HG02884 (cell line): ENCODE data around the gene ANKDD1A.

ENCODE experiments used
- ATAC-seq: cut with Tn5 transposase; IDR thresholded peaks from one replicate; pipeline ENCODE4 v1.9.1; 2021; ENCODE audit warnings: mild to moderate bottlenecking, moderate library complexity; ENCODE audit not compliant: unreplicated experiment

Gene ANKDD1A

GRCh38 chr15:64895285-64896065 lies 16.2 kb upstream of the ANKDD1A start:
- no peak for ATAC-seq

GRCh38 chr15:64896371-64897069 lies 15.2 kb upstream of the ANKDD1A start:
- ATAC-seq = no peak

DNA sequence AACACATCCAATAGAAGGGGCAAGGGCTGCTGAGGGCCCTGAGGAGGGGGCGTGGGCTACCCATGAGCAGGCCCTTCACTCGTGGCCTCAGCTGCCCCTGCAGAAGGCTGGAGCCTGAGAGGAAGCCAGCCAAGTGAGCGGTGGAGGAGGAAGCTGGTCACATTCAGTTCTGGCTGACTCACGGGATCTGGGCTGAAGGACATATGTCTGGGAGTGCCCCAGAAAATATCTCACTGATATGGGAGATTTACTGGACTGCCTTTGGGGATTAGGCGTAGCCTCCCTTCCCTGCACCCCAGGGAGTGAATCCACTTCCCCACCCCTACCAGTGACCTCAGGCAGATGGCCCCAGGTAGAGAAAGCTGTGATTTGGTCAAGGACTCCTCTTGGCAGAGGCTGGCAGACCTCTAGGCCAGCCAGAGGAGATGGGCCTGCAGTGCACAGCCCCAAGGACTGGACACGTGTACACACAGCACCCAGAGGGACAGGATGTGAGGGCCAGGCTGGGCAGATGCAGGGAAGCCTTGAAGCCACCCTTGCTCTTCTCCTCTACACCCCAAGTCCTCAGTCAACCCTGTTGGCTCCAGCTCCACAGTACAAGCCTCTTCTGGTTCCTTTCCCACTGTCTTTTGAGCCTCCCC lies 14.2 kb upstream of the ANKDD1A start:
- ATAC-seq = no peak

GRCh38 chr15:64898406-64898805 lies 13.3 kb upstream of the ANKDD1A start:
- ATAC-seq = no peak

GRCh38 chr15:64901141-64901540 lies 10.6 kb upstream of the ANKDD1A start:
- no peak for ATAC-seq

DNA sequence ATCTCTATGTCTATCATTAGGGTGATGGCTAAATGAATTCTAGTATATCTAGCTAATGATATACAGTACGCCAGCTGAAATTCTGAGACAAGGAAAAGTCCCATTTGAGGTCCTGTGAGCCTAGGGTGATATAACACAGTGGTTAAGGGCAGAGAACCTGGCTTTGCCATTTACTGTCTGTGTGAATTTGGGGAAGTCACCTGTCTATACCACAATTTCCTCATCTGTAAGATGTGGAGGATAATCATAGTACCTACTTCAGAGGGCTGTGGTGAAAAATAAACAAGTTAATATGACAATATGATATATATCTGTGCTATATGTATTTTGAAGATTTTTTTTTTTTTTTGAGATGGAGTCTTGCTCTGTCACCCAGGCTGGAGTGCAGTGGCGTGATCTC lies 9.8 kb upstream of the ANKDD1A start:
- no peak for ATAC-seq

DNA sequence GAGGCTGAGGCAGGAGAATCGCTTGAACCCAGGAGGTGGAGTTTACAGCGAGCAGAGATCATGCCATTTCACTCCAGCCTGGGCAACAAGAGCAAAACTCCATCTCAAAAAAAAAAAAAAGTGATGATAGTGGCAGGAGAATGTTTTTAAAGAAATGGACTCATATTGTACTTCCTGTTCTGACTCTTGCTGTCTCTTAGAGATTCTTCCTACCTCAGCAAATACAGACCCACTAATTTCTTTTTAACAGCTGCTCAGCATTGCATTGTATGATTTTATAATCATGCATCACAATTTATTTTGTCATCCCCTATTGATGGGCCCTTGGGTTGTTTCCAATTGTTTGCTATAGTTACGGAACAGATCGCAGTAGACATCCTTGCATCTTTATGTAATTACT lies 8.8 kb upstream of the ANKDD1A start:
- no peak for ATAC-seq

DNA sequence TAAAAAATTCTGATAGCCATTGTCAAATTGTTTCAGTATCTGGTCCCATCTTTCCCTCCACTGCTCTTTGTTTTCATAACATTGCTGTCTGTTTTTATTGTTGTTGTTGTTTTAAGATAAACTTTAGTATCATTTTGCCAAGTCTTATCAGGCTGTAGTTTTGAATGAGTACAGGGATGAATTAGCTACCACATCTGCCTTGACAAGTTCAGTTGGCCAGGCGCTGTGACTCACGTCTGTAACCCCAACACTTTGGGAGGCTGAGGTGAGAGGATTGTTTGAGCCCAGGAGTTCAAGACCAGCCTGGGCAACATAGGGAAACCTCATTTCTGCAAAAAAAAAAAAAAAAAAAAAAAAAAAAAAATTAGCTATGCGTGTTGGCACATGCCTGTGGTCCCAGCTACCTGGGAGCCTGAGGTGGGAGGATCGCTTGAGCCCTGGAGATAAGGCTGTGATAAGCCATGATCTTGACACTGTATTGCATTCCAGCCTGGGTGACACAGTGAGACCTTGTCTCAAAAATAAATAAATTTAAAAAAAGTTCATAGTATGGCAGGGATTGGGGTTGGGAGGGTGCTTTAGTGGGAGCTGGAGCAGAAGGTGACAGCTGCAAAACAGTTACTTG lies 8.3 kb upstream of the ANKDD1A start:
- ATAC-seq = no peak

DNA sequence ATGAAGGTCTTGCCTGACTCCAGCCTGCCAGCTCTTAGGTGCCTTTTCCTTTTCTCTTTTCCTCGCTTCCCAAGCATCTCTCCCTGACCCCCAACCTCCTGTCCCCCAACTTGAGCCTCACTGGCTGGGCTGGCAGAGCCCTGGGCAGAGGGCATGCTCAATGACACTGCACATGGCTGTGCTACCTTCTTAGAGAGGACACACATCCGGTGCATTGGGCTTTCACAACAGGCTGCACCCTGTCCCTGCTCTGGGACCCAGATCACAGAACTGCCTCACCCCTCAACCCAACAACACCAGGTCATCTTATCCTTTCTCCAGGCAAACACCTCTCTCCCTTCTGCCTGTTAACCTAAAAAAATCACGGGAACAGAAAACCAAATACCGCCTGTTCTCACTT lies 7.5 kb upstream of the ANKDD1A start:
- ATAC-seq = no peak

- ATAC-seq = no peak
Observed at GRCh38 chr15:64905119-64905831, 6.4 kb upstream of the ANKDD1A start.

- ATAC-seq = no peak
Observed at GRCh38 chr15:64905941-64906340, 5.8 kb upstream of the ANKDD1A start.

DNA sequence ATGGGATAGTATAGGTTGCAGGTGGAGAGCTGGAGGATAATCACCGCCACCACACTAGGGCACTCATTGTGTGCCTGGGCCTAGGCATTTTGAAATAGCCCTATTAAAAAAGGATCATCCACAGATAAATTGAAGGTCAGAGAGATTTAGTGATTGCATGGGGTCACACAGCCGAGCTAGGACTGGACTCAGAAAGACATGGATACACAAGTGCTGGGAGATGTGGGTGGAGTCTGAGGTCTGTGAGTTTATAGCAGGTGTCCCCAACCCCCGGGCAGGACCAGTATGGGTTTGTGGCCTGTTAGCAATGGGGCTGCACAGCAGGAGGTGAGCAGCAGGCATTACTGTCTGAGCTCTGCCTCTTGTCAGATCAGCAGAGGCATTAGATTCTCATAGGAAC lies 5.3 kb upstream of the ANKDD1A start:
- ATAC-seq = no peak

DNA sequence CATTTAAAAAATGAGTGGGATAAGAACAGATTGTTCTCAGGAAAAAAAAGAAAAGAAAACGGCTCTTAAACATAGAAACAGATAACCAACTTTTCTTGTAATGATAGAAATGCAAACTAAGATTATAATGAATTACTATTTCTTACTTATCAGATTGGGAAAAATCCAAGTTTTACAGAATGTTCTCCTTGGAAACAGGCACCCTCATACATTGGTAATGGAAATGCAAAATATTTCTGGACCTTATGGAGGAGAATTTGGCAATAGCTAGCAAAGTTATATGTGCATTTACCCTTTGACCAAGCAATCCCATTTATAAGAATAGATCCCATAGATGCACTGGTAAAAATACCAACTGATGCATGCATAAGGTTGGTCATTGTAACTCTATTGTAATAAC lies 3.7 kb upstream of the ANKDD1A start:
- ATAC-seq = no peak

- ATAC-seq = no peak
Observed at GRCh38 chr15:64909546-64909945, 2.2 kb upstream of the ANKDD1A start.

DNA sequence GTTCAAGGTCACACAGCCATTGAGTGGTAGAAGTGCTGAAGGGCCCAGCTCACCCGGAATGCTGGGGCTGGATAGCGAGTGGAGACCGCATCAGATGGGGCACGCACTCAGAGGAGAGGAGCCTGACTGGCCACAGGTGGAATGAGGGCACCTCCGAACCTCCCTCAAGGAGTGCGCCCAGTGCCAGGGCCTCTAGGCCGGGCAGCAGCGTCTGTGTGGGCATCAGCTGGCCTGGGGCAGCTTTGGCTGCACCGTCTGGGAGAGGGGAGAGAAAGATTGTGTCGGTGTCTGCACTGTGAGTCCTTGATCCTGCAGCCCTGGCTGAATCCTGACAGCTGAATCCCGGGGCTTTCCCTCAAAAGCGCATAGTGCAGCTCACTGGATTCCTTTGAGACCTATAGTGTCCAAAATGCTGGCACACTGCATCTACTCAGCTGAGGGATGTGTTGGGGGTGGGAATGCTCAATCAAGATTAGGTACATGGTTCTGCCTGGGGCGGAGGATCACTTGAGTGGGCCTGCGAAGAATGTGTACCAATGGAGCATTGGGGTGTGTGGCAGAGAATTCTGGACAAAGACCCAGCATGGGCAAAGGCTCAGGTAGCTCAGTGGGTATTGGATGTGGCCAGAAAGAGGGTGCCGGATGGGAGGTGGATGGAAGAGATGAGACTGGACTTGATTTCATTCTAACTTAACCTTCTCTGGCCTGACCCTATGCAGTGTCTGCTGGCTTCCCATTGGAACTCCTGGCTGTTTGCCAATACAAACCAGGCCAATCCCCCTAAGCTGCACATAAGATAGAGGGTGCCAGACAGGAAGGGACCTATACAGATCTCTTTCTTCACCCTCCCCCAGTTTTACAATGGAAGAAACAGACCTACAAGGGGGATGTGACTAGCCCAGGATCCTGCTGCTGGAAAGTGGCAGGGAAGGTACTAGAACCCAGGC lies 950 bp downstream of the ANKDD1A start:
- ATAC-seq = no peak

- ATAC-seq = no peak
Observed at GRCh38 chr15:64915518-64916227, 4.0 kb downstream of the ANKDD1A start.

GRCh38 chr15:64916365-64916764 lies 4.7 kb downstream of the ANKDD1A start:
- ATAC-seq = no peak

- no peak for ATAC-seq
Observed at GRCh38 chr15:64917211-64917610, 5.5 kb downstream of the ANKDD1A start.

- no peak for ATAC-seq
Observed at GRCh38 chr15:64919721-64920120, 8.0 kb downstream of the ANKDD1A start.
